HL-60 (cell line): ENCODE data around the gene GRIN1.

Experiments
- DNase-seq, 2 experiments: peaks; one replicate each; pipeline ENCODE4 v3.0.0-alpha.2; 2010 to 2020; ENCODE audit warnings: low read depth in 1 of 2, low spot score in 1 of 2
- H3K27ac ChIP-seq: fragments of 250-450 bp; sonication (Bioruptor Pico); replicated peaks from 2 replicates; pipeline ENCODE4 v1.5.1; 2020; ENCODE audit warnings: mild to moderate bottlenecking, moderate library complexity
- H3K27me3 ChIP-seq: fragments of 250-450 bp; sonication (Bioruptor Pico); 2 replicates; pipeline ENCODE4 v1.5.1; 2021; ENCODE audit warnings: mild to moderate bottlenecking, moderate library complexity; ENCODE audit not compliant: insufficient read depth, poor library complexity, severe bottlenecking
- H3K4me3 ChIP-seq: replicated peaks from 2 replicates; pipeline ENCODE4 v1.5.1; 2011; ENCODE audit warnings: mild to moderate bottlenecking, control low read depth, low read length; ENCODE audit not compliant: insufficient read depth
- CTCF ChIP-seq: IDR thresholded peaks from one replicate; pipeline ENCODE4 v1.5.1; 2011; ENCODE audit warnings: low read length, control low read depth, inconsistent platforms; ENCODE audit not compliant: insufficient read depth
- GABPA ChIP-seq: IDR thresholded peaks from 2 replicates; pipeline ENCODE4 v1.6.1; 2012; ENCODE audit warnings: low read depth
- POLR2AphosphoS5 ChIP-seq: IDR thresholded peaks from 2 replicates; pipeline ENCODE4 v1.6.1; 2012; ENCODE audit warnings: low read depth
- REST ChIP-seq: IDR thresholded peaks from 2 replicates; pipeline ENCODE4 v1.6.1; 2012; ENCODE audit warnings: low read depth; ENCODE audit not compliant: insufficient replicate concordance
- SPI1 ChIP-seq: IDR thresholded peaks from 2 replicates; pipeline ENCODE4 v1.6.1; 2012; ENCODE audit warnings: low read depth, mild to moderate bottlenecking, borderline replicate concordance

GRIN1 gene

GRCh38 chr9:137174722-137175293, 35.9 kb downstream of the GRIN1 start:
- no peak for DNase-seq
- TF ChIP-seq POLR2AphosphoS5 (no peak), GABPA (no peak), SPI1 (no peak), REST (no peak), CTCF (no peak)
- no peak overlapping the region for H3K27ac ChIP-seq
- no peak overlapping the region for H3K4me3 ChIP-seq
- no peaks in the 10 kb centered on the region for H3K27me3 ChIP-seq

- TF ChIP-seq CTCF (no peak), GABPA (no peak), REST (no peak), SPI1 (no peak), POLR2AphosphoS5 (no peak)
- Histone ChIP-seq H3K4me3 (no peak overlapping the region), H3K27ac (no peak overlapping the region), H3K27me3 (no peaks in the 10 kb centered on the region)
- DNase-seq, result no peak
Observed at GRCh38 chr9:137175345-137175961, 36.5 kb downstream of the GRIN1 start.

GRCh38 chr9:137176302-137177182, 37.6 kb downstream of the GRIN1 start:
- peak; percentile 25; the same call in 1 of the 2 replicates for TF ChIP-seq POLR2AphosphoS5
- no peak for TF ChIP-seq REST
- peak; percentile 71 for TF ChIP-seq CTCF
- TF ChIP-seq GABPA, result no peak
- no peak for TF ChIP-seq SPI1
- H3K27ac ChIP-seq, result no peak overlapping the region
- peak in 1 of 2 experiments; percentile 55 for DNase-seq

More at GRCh38 chr9:137176302-137177182, 37.6 kb downstream of the GRIN1 start:
- no peak overlapping the region for H3K4me3 ChIP-seq
- no peaks in the 10 kb centered on the region for H3K27me3 ChIP-seq
